CD4-positive, alpha-beta memory T cell (primary cell): ENCODE data around the gene EMX2. TPM values are rescaled to one million over a fixed set of nuclear protein-coding genes. Genes with fewer than 3 reads are reported as not detected.

Experiments
- CTCF ChIA-PET: fragments of 350-600 bp; sonication (Branson Sonifier 250); formaldehyde crosslinking; loops from one replicate; lab custom pipeline; 2021; ENCODE audit warnings: inconsistent platforms; ENCODE audit not compliant: partially characterized antibody; lab: Charles Lee
- POLR2A ChIA-PET: fragments of 350-600 bp; sonication (Branson Sonifier 250); formaldehyde crosslinking; loops from one replicate; lab custom pipeline; 2021; ENCODE audit not compliant: partially characterized antibody; lab: Charles Lee
- DNase-seq, 5 donors: peaks; one replicate each; pipeline versions ENCODE4 v3.0.0 to v3.0.0-alpha.2; 2020 to 2022; ENCODE audit warnings: mixed read lengths in 1 of 5
- H3K27ac ChIP-seq: one replicate; pipeline ENCODE4 v1.7.0; 2013; ENCODE audit warnings: low read depth, low read length
- H3K27me3 ChIP-seq: 2 replicates; pipeline ENCODE4 v1.7.0; 2013; ENCODE audit warnings: mild to moderate bottlenecking, low read length, moderate library complexity; ENCODE audit not compliant: insufficient read depth
- H3K36me3 ChIP-seq: 2 replicates; pipeline ENCODE4 v1.7.0; 2013; ENCODE audit warnings: mild to moderate bottlenecking, low read length, moderate library complexity; ENCODE audit not compliant: insufficient read depth
- H3K4me1 ChIP-seq: 2 replicates; pipeline ENCODE4 v1.7.0; 2013; ENCODE audit warnings: mild to moderate bottlenecking, low read length, moderate library complexity; ENCODE audit not compliant: insufficient read depth
- H3K4me3 ChIP-seq, 2 donors: one replicate each; pipeline ENCODE4 v1.7.0; 2013; ENCODE audit warnings: low read length in 2 of 2, mild to moderate bottlenecking in 1 of 2
- H3K9me3 ChIP-seq, 2 donors: one replicate each; pipeline ENCODE4 v1.7.0; 2013; ENCODE audit warnings: low read length in 2 of 2, control low read depth in 1 of 2; ENCODE audit not compliant: control insufficient read depth in 1 of 2
- H3K27ac Mint-ChIP-seq, 7 donors: one replicate each; pipeline ENCODE4 v1.8.0; 2020 to 2021; ENCODE audit warnings: mixed read lengths in 7 of 7, mild to moderate bottlenecking in 6 of 7, inconsistent platforms in 3 of 7, moderate library complexity in 3 of 7
- H3K27me3 Mint-ChIP-seq, 2 donors: one replicate each; pipeline ENCODE4 v1.8.0; 2020 to 2021; ENCODE audit warnings: mixed read lengths in 2 of 2
- H3K36me3 Mint-ChIP-seq, 2 donors: one replicate each; pipeline ENCODE4 v1.8.0; 2020 to 2021; ENCODE audit warnings: mixed read lengths in 2 of 2, inconsistent platforms in 1 of 2, mild to moderate bottlenecking in 1 of 2
- H3K4me1 Mint-ChIP-seq, 4 donors: one replicate each; pipeline ENCODE4 v1.8.0; 2020 to 2021; ENCODE audit warnings: mixed read lengths in 4 of 4, mild to moderate bottlenecking in 1 of 4
- H3K4me3 Mint-ChIP-seq, 8 donors: one replicate each; pipeline ENCODE4 v1.8.0; 2020 to 2021; ENCODE audit warnings: mixed read lengths in 8 of 8, mild to moderate bottlenecking in 7 of 8, moderate library complexity in 6 of 8, inconsistent platforms in 3 of 8
- H3K9me3 Mint-ChIP-seq, 8 donors: one replicate each; pipeline ENCODE4 v1.8.0; 2020 to 2021; ENCODE audit warnings: mixed read lengths in 8 of 8, mild to moderate bottlenecking in 5 of 8, inconsistent platforms in 3 of 8, moderate library complexity in 1 of 8
- intact Hi-C: fragments of 100-400 bp; cut with micrococcal nuclease; formaldehyde crosslinking; loops from one replicate; pipeline ENCODE4 v1.15.1; 2023
- polyA plus RNA-seq, 2 donors: library from polyadenylated mRNA; unstranded; fragments of 300-500 nt; fragmentation: Illumina TruSeq; gene quantifications; one replicate each; pipeline ENCODE4 v1.2.3, GENCODE V29; 2021
- total RNA-seq, 2 experiments: library from RNA; stranded (reverse); gene quantifications; one replicate each; pipeline ENCODE4 v1.2.3, GENCODE V29; 2021

Gene EMX2
- total and polyA plus RNA-seq, 4 experiments from 2014 or later, result not detected

DNA sequence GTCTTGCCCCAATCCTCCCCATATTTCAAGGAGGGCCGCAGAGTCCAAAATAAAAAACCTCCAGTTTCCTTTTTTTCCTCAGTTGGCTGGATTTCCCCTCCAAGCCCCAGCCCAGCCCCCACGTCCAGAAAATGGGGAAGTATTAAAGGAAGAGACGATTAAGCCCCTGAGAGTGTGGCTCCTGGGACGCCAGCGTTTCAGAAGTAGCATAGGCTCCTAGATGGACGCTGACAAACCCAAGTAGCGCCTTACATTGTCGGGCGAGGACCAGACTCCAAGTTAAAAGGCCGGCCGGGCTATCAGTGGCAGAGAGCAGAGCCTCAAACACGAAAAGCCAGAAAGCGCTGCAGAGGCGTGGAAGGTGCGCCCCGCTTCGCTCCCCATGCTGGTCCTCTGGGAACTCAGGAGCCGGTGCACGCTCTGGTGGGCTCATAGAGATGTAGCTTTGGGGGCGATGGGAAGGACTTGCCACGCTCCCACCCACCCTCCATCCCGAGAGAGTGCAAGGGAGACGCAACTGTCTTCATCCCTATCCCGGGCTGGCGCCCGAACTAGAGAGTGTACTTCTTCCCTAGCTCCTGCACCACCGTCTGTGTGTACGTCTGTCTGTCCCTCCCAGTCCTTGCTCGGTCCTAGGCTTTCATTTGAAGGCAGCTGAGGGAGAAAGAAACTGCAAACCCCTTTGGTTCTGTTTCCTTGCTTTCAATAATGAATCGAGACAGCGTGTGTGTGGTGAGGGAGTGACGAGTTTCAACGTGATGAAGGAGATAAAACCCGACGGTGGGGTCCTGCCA is 6.3 kb upstream of the EMX2 start:
- CTCF ChIA-PET, result no interaction called here

DNA sequence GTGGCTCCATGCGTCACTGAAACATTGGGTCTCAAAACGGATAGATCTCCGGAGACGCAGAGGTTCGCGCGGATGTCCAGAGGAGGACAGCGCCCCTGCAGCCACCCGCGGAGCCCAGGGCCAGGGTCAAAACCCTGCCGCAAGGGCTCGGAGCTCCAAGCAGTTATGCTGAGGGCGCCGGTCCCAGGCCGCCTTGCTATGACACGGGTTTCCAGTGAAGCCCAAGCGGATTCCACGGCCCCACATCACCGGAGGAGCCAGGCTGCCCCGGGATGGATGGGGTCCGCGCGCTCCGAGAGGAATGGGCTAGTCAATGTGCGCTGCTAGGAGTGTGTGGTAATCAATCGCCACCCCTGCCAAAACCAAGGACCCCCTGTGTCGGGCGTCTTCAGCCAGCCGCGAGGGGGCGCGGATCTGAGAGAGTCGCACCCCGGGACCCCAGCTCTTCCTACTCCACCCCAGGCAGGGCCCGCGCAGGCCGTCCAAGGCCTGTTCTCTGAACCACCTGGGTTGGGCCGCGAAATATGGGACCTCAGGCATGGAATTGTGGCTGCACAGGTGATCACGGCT is 5.6 kb upstream of the EMX2 start:
- H3K27ac Mint-ChIP-seq, result no peak overlapping the region
- Histone ChIP-seq H3K4me1 (no peaks in the 10 kb centered on the region), H3K4me3 (no peak overlapping the region), H3K27me3 (peaks cover 34% of the 10 kb centered on the region), H3K9me3 (no peaks in the 10 kb centered on the region), H3K27ac (no peak overlapping the region), H3K36me3 (no peaks in the 10 kb centered on the region)
- ChIA-PET CTCF (no interaction called here), POLR2A (no interaction called here)
- peaks cover 46 to 53% of the 10 kb centered on the region in 2 donors for H3K27me3 Mint-ChIP-seq
- intact Hi-C loops, result loop anchor here (2.0 kb wide), 1 partner anchor 704 kb away; no protein-coding TSS in a partner anchor
- H3K4me3 Mint-ChIP-seq, result peak overlapping the region in 2 of 8 donors; percentile 8 to 37
- H3K4me1 Mint-ChIP-seq, result peaks cover 5 to 19% (median 18%) of the 10 kb centered on the region in 4 donors
- DNase-seq, result no peak
- H3K36me3 Mint-ChIP-seq, result peaks cover 0 to 3% of the 10 kb centered on the region in 2 donors
- peaks cover 0 to 3% (median 0%) of the 10 kb centered on the region in 8 donors for H3K9me3 Mint-ChIP-seq

More for the DNA sequence above, 6.3 kb upstream of the EMX2 start:
- no peak for DNase-seq
- H3K4me1 ChIP-seq, result no peaks in the 10 kb centered on the region
- H3K27ac ChIP-seq, result no peak overlapping the region
- Mint-ChIP-seq H3K27me3 (peaks cover 49 to 55% of the 10 kb centered on the region in 2 donors), H3K4me3 (peak overlapping the region in 2 of 8 donors; percentile 8 to 37), H3K27ac (no peak overlapping the region), H3K4me1 (peaks cover 5 to 16% (median 12%) of the 10 kb centered on the region in 4 donors), H3K9me3 (peaks cover 0 to 3% (median 0%) of the 10 kb centered on the region in 8 donors), H3K36me3 (peaks cover 0 to 3% of the 10 kb centered on the region in 2 donors)
- no peaks in the 10 kb centered on the region for H3K36me3 ChIP-seq
- no peaks in the 10 kb centered on the region for H3K9me3 ChIP-seq
- POLR2A ChIA-PET, result no interaction called here
- H3K4me3 ChIP-seq, result no peak overlapping the region
- peaks cover 33% of the 10 kb centered on the region for H3K27me3 ChIP-seq
- intact Hi-C loops, result loop anchor here (2.0 kb wide), 1 partner anchor 705 kb away; no protein-coding TSS in a partner anchor

DNA sequence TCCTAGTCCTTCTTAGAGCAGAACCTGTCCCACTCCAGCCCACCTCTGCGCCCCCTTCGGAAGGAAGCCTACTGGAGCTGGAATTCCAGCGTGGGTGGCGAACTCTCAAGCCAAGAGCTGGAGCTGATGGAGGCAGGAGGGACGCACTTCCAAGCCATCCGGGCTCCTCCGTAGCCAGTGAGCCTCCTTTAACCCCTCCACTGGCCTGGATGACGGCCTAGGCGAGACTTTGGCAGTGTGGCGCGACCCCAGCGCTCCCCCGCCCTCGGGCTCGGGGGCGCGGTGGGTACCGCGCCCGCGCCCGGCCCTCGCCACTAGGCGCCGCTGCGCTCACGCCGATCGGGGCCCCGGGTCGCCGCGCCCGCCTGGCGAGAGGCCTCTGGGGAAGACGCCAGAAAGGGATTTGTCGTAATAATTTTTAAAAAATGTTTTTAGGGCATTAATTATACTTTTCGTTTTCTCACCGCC is 5.1 kb upstream of the EMX2 start:
- H3K27me3 Mint-ChIP-seq, result peaks cover 41 to 49% of the 10 kb centered on the region in 2 donors
- no peaks in the 10 kb centered on the region for H3K4me1 ChIP-seq
- no peaks in the 10 kb centered on the region for H3K36me3 ChIP-seq
- ChIA-PET POLR2A (no interaction called here), CTCF (interaction anchor here (0.8 to 1.8 kb wide), 3 partner anchors 15 to 703 kb away, joined by 4 to 12 read pairs (median 4); no protein-coding TSS in a partner anchor)
- intact Hi-C loops, result loop anchor here (2.0 kb wide), 1 partner anchor 703 kb away; no protein-coding TSS in a partner anchor
- H3K27ac ChIP-seq, result no peak overlapping the region
- no peak for DNase-seq
- no peak overlapping the region for H3K27ac Mint-ChIP-seq
- H3K4me3 ChIP-seq, result no peak overlapping the region
- H3K36me3 Mint-ChIP-seq, result peaks cover 0 to 3% of the 10 kb centered on the region in 2 donors
- peaks cover 39% of the 10 kb centered on the region for H3K27me3 ChIP-seq
- H3K4me1 Mint-ChIP-seq, result peaks cover 5 to 20% (median 19%) of the 10 kb centered on the region in 4 donors
- peaks cover 0 to 3% (median 0%) of the 10 kb centered on the region in 8 donors for H3K9me3 Mint-ChIP-seq
- no peaks in the 10 kb centered on the region for H3K9me3 ChIP-seq
- H3K4me3 Mint-ChIP-seq, result no peak overlapping the region

DNA sequence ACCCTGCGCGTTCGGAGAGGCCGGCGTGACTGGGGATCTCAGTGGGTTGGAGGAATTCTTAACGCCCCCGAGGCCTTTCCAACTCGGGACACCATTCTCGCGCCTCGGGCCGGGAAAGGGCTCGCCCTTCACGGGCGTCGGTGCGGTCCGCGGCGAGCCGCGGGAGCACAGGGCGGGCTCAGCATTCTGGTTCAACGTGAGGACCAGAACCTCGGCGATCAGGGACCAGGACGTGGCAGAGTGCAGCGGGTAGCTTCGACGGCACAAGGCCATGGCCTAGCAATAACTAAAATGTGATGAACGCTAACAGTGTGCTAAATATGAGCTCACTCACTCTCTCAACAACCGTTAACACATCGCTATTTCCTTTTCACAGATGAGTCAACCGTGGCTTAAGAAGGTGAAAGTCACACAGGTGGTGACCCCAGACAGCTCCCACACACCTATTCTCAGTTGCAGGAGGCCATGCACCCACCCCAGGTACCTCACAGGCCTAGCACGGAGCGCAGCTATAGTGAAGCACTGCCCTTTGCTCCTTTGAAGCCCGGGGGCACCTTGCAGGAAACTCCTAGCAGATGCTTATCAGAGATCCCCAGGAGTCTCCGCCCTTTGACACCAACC is 4.5 kb upstream of the EMX2 start:
- POLR2A ChIA-PET, result no interaction called here
- no peak overlapping the region for H3K4me3 ChIP-seq
- H3K4me3 Mint-ChIP-seq, result no peak overlapping the region
- peaks cover 0 to 3% of the 10 kb centered on the region in 2 donors for H3K36me3 Mint-ChIP-seq
- H3K27ac ChIP-seq, result no peak overlapping the region
- peaks cover 43 to 46% of the 10 kb centered on the region in 2 donors for H3K27me3 Mint-ChIP-seq
- H3K9me3 ChIP-seq, result no peaks in the 10 kb centered on the region
- peaks cover 39% of the 10 kb centered on the region for H3K27me3 ChIP-seq
- CTCF ChIA-PET, result interaction anchor here (0.8 to 1.8 kb wide), 5 partner anchors 14 to 704 kb away, joined by 3 to 12 read pairs (median 4); no protein-coding TSS in a partner anchor
- H3K4me1 Mint-ChIP-seq, result peaks cover 4 to 21% (median 20%) of the 10 kb centered on the region in 4 donors
- H3K27ac Mint-ChIP-seq, result no peak overlapping the region
- no peaks in the 10 kb centered on the region for H3K4me1 ChIP-seq
- intact Hi-C loops, result loop anchor here (2.0 kb wide), 1 partner anchor 703 kb away; no protein-coding TSS in a partner anchor
- DNase-seq, result no peak
- no peaks in the 10 kb centered on the region for H3K36me3 ChIP-seq
- peaks cover 0 to 3% (median 0%) of the 10 kb centered on the region in 8 donors for H3K9me3 Mint-ChIP-seq

GRCh38 chr10:117539361-117539773 is 3.2 kb upstream of the EMX2 start:
- H3K4me1 Mint-ChIP-seq, result peaks cover 0 to 16% (median 15%) of the 10 kb centered on the region in 4 donors
- DNase-seq, result no peak
- no peaks in the 10 kb centered on the region for H3K9me3 ChIP-seq
- no peaks in the 10 kb centered on the region for H3K36me3 Mint-ChIP-seq
- peaks cover 40% of the 10 kb centered on the region for H3K27me3 ChIP-seq
- ChIA-PET POLR2A (no interaction called here), CTCF (interaction anchor here (1.6 to 1.8 kb wide), 2 partner anchors 701 to 703 kb away, joined by 4 to 12 read pairs; no protein-coding TSS in a partner anchor)
- peaks cover 37 to 38% of the 10 kb centered on the region in 2 donors for H3K27me3 Mint-ChIP-seq
- H3K9me3 Mint-ChIP-seq, result peaks cover 0 to 4% (median 0%) of the 10 kb centered on the region in 8 donors
- intact Hi-C loops, result no loop called here
- H3K36me3 ChIP-seq, result no peaks in the 10 kb centered on the region
- no peak overlapping the region for H3K27ac ChIP-seq
- no peak overlapping the region for H3K27ac Mint-ChIP-seq
- no peak overlapping the region for H3K4me3 ChIP-seq
- no peak overlapping the region for H3K4me3 Mint-ChIP-seq
- peaks cover 7% of the 10 kb centered on the region for H3K4me1 ChIP-seq

GRCh38 chr10:117539903-117540639 is 2.5 kb upstream of the EMX2 start:
- H3K27ac Mint-ChIP-seq, result no peak overlapping the region
- peaks cover 0 to 4% (median 0%) of the 10 kb centered on the region in 8 donors for H3K9me3 Mint-ChIP-seq
- Histone ChIP-seq H3K36me3 (no peaks in the 10 kb centered on the region), H3K9me3 (no peaks in the 10 kb centered on the region), H3K4me3 (no peak overlapping the region), H3K27me3 (peaks cover 44% of the 10 kb centered on the region), H3K27ac (no peak overlapping the region), H3K4me1 (peaks cover 14% of the 10 kb centered on the region)
- ChIA-PET POLR2A (no interaction called here), CTCF (no interaction called here)
- H3K4me3 Mint-ChIP-seq, result no peak overlapping the region
- H3K4me1 Mint-ChIP-seq, result peaks cover 0 to 22% (median 15%) of the 10 kb centered on the region in 4 donors
- DNase-seq, result no peak
- intact Hi-C loops, result no loop called here
- no peaks in the 10 kb centered on the region for H3K36me3 Mint-ChIP-seq
- H3K27me3 Mint-ChIP-seq, result peaks cover 42 to 43% of the 10 kb centered on the region in 2 donors
